Activated T-helper 2 cell treated with anti-CD3 and anti-CD28 coated beads, Interferon-gamma antibody, Interleukin-2, Interleukin-4, amounts not matched to agents 10 μg/mL and 5 μg/mL and 100 μg/mL, durations not matched to agents 14 hours and 24 hours and 36 hours (primary cell): Measurements from ENCODE around the gene PTPRN2. TPM values are rescaled to one million over a fixed set of nuclear protein-coding genes. Genes with fewer than 3 reads are reported as not detected.
A peak's percentile ranks its signal among the peaks of the same experiment; 100 is the strongest.
"Not testable (repeated sequence)": the region's sequence is repeated elsewhere in the genome, so short reads cannot be mapped to it uniquely, and the experiment has no call there.

Source experiments
- DNase-seq: peaks from one replicate; pipeline ENCODE4 v3.0.0; 2021; ENCODE audit warnings: low spot score
- H3K27ac Mint-ChIP-seq: one replicate; pipeline ENCODE4 v1.8.0; 2021; ENCODE audit warnings: mixed read lengths
- H3K27me3 Mint-ChIP-seq: one replicate; pipeline ENCODE4 v1.8.0; 2021; ENCODE audit warnings: low read depth, mixed read lengths
- H3K36me3 Mint-ChIP-seq: one replicate; pipeline ENCODE4 v1.8.0; 2021; ENCODE audit warnings: low read depth, mixed read lengths
- H3K4me1 Mint-ChIP-seq: one replicate; pipeline ENCODE4 v1.8.0; 2021; ENCODE audit warnings: low read depth, mixed read lengths
- H3K4me3 Mint-ChIP-seq: one replicate; pipeline ENCODE4 v1.8.0; 2021; ENCODE audit warnings: low read depth, mild to moderate bottlenecking, moderate library complexity, mixed read lengths
- H3K9me3 Mint-ChIP-seq: one replicate; pipeline ENCODE4 v1.8.0; 2021; ENCODE audit warnings: mixed read lengths
- intact Hi-C: fragments of 100-400 bp; cut with micrococcal nuclease; formaldehyde crosslinking; loops from one replicate; pipeline ENCODE4 v1.15.1; 2023
- total RNA-seq: library from RNA; stranded (reverse); gene quantifications from 2 replicates; pipeline ENCODE4 v1.2.3, GENCODE V29; 2022

PTPRN2 gene
- total RNA-seq, 1 donor from 2014 or later, result 1.3 TPM

DNA sequence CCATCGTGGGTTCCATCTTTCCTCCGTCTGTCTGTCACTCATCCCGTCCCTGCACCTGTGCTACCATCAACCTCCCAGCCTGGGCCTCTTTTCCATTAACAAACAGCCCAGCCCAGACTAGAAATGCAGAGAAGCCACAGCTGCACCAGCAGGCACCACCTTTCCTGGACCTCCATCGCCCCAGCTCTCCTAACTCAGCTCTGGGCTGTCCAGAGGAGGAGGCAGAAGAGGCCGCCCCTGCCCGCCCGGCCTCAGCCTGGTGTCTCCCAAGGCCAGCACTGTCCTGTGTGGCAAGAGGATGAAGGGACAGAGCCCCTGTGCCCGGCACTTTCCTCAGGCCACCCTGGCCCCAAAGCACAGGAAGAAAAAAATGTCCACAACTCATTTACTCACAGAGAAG is 225.6 kb downstream of the PTPRN2 start:
- Mint-ChIP-seq H3K27ac (no peak overlapping the region), H3K4me1 (no peaks in the 10 kb centered on the region), H3K9me3 (peaks cover 9% of the 10 kb centered on the region), H3K27me3 (no peaks in the 10 kb centered on the region), H3K4me3 (no peak overlapping the region), H3K36me3 (no peaks in the 10 kb centered on the region)
- intact Hi-C loops, result no loop called here
- DNase-seq, result no peak

DNA sequence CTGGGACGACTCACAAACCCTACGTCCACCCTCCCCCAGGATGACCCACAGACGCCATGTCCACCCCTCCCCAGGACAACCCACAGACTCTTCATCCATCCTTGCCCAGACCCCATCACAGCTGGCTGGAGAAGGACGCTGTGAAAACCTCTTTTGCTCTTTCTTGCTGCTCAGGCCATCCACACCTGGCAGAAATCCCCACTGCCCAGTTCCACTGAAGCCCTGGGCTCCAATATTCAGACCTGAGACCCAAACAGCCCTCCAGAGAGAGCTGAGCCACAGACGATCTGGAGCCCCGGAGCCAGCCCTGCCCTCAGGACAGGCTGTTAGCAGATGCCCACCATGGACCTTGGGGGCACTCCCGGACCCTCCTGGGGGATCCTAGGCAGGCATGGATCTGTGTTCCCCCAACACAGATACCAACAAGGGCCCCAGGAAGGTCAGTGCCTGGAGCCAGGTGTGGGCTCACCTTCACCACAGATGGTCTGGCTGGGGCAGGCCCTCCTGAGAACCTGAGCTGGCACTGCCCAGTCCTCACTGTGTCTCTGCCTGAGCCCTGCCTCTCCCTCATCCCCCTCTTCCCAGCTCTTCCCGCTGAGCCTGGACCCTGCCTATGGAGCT is 226.2 kb downstream of the PTPRN2 start:
- H3K9me3 Mint-ChIP-seq, result peaks cover 9% of the 10 kb centered on the region
- H3K27ac Mint-ChIP-seq, result no peak overlapping the region
- H3K27me3 Mint-ChIP-seq, result no peaks in the 10 kb centered on the region
- no peak for DNase-seq
- intact Hi-C loops, result no loop called here
- no peaks in the 10 kb centered on the region for H3K4me1 Mint-ChIP-seq
- H3K4me3 Mint-ChIP-seq, result no peak overlapping the region
- H3K36me3 Mint-ChIP-seq, result no peaks in the 10 kb centered on the region

DNA sequence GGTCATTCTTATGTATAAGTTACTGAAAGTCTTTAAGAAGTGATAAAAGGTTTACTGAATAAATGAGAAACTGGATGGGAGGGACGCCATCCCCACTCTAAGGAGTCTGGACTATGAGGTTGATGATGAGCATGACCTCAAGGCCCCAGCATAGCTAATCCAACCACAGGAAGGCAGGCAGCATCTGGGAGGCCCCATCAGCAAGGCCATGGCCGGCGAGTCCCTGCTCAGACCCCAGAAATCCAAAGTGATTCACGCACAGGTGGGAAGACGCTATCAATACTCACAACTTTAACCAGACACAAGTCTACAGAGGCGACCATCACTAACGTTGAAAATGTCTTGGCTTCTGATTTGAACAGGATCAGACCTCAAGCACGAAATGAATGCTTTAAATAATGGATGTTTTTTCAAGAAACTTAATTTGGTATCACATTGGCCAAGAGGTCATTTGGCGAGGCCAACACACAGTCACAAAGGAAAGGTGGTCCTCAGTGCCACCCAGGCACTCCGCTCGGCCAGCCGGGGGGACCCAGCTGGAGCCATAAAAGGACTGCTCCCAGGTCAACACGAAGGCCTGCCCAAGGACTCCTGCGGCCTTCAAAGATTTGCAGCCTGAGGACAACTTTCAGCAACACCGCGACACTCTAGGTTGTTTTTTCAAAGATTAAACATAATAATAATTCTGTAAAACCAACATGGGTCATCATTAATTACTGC is 228.5 kb downstream of the PTPRN2 start:
- no peak overlapping the region for H3K27ac Mint-ChIP-seq
- intact Hi-C loops, result no loop called here
- no peaks in the 10 kb centered on the region for H3K4me1 Mint-ChIP-seq
- H3K4me3 Mint-ChIP-seq, result no peak overlapping the region
- H3K36me3 Mint-ChIP-seq, result no peaks in the 10 kb centered on the region
- DNase-seq, result no peak
- no peaks in the 10 kb centered on the region for H3K27me3 Mint-ChIP-seq
- no peaks in the 10 kb centered on the region for H3K9me3 Mint-ChIP-seq

DNA sequence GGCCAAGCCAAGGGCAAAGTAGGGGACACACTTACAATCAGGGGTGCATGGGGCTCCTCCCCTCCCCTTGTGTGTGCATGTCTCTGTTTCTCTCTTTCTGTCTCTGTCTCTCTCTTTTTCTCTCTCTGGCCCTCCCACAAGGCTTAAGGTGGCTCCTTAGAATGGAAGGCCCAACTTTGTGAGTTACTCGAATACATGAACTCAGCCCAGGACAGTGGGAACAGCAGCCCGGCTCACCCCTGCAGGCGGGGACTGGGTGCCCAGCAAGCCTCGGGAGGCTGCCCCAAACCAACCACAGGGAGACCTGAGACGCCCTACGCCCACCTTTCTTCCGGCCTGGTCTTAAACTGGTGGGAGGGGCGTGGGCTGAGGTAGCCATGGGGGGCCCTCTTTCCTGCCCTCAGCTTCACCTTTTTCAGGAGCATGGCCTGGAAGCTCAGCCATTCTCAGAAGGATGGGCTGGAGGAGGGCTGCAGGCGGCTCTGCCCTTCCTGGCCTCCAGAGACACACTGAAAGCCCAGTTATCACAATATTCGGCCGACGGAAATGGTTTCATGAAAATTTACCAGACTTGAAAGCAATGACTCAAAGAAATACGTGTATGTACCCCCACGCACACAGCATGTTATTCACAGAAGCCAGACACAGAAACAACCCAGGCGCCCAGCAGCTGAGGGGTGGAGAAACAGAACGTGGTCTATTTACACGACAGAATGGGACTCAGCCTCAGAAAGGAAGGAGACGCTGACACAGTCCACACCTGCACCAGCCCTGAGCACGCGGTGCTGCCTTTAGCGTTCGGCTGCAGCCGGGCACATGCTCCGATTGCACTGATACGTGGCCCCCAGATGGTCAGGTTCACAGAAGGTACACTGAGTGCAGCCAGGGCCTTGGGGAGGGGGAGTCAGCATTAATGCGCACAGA is 229.5 kb downstream of the PTPRN2 start:
- Mint-ChIP-seq H3K36me3 (no peaks in the 10 kb centered on the region), H3K9me3 (no peaks in the 10 kb centered on the region), H3K4me3 (no peak overlapping the region), H3K27me3 (no peaks in the 10 kb centered on the region), H3K27ac (no peak overlapping the region), H3K4me1 (no peaks in the 10 kb centered on the region)
- intact Hi-C loops, result no loop called here
- DNase-seq, result no peak

DNA sequence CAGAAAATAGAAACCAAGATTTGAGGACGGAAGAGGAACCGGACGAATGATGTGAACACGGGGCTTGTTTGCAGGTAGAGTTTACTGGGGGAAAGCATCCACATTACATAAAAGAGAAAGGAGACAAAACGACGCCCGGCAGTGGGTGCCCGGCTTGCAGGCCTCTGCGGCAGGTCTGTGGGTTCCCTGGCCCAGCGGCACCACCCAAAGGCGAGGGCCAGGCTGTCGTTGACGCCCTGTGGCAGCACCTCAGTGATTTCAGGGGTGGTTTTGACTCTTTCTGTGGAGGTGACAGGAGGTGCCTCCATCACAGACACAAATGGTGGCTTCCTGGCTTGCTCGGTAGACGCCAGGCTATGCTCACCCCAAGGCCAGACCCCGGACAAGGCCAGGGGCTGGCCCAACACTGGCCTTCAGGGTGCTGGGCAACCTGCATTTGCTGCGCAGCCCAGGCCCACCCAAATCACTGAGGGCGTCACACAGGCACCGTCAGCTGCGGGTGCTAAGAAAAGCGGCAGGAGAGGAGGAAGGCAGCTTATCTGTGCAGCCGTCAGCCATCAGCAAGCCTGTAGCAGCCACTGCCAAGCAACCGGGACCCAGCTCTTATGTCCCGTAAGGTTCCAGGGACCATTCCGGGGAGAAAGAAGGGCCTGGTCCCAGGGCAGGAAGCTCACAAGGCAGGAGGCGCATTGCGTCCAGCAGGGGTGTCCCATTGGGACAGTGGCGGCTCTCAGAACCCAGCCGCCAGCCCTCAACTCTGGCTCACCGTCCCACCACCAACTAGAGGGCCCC is 230.3 kb downstream of the PTPRN2 start:
- no peak for DNase-seq
- H3K9me3 Mint-ChIP-seq, result no peaks in the 10 kb centered on the region
- no peak overlapping the region for H3K27ac Mint-ChIP-seq
- H3K36me3 Mint-ChIP-seq, result no peaks in the 10 kb centered on the region
- H3K27me3 Mint-ChIP-seq, result no peaks in the 10 kb centered on the region
- H3K4me1 Mint-ChIP-seq, result no peaks in the 10 kb centered on the region
- no peak overlapping the region for H3K4me3 Mint-ChIP-seq
- intact Hi-C loops, result no loop called here

DNA sequence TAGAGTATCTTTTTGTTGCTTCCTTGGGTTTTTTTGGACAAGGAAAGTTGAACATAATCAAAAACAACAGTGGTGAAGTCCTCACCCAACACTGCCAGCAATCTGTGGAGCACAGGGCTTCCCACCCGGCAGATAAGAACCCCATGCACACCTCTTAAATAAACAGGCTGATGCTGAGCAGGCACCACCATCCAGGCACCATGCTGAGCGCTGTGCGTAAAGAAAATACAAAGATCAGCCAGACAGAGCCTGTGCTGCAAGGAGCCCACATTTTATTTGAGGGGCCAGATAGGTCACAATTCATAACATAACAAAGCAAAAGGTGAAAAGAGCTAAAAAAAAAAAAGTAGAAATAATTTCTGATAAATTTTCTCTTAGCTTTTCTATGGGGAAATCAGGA is 231.2 kb downstream of the PTPRN2 start:
- no peak overlapping the region for H3K27ac Mint-ChIP-seq
- H3K36me3 Mint-ChIP-seq, result no peaks in the 10 kb centered on the region
- H3K4me3 Mint-ChIP-seq, result no peak overlapping the region
- DNase-seq, result no peak
- no peaks in the 10 kb centered on the region for H3K4me1 Mint-ChIP-seq
- intact Hi-C loops, result no loop called here
- no peaks in the 10 kb centered on the region for H3K27me3 Mint-ChIP-seq
- no peaks in the 10 kb centered on the region for H3K9me3 Mint-ChIP-seq

DNA sequence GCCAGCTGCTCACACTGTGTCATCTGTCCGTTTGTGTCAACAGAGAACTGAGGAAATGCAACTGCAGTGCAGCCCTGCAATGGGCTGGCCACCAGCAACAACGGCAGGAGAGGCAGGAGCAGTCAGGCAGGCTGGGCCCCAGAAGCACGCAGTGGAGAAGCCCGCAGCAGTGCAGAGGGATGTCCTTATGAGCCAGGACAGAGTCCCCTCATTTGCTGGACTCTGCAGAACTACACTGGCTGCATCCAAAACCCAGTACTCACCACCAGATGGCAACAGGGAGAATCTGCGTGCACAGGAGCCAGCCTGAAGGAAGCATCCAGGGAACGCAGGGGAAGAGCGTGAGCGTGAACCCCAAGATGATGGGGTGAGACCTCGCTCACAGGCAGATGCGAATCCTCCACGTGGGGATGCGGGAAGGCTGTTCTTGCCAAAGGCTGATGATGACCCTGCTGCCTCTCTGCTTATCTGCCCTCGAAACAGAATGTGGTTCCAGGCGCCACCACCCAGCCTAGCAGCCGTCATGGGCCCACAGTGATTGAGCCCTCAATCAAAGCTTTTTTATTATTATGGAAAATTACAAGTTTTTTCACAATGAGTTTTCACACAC is 232.1 kb downstream of the PTPRN2 start:
- intact Hi-C loops, result no loop called here
- Mint-ChIP-seq H3K9me3 (no peaks in the 10 kb centered on the region), H3K36me3 (no peaks in the 10 kb centered on the region), H3K27ac (no peak overlapping the region), H3K27me3 (no peaks in the 10 kb centered on the region), H3K4me1 (no peaks in the 10 kb centered on the region), H3K4me3 (no peak overlapping the region)
- DNase-seq, result peak; percentile 3

DNA sequence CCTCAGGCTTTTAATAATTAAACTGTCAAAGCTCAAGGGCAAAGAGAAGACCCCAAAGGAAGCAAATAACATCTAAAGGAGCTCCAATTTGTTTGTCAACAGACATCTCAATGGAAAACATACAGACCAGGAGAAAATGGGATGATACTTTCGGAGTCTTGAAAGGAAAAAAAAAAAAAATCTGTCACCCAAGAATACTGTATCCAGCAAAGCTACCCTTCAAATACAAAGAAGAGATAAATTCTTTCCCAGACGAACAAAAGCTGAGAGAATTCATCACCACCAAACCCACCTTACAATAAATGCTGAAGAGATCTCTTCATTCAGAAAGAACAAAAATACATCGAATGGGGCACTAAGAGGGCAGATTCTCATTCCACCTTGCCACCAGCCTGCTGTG is 232.8 kb downstream of the PTPRN2 start:
- intact Hi-C loops, result no loop called here
- no peak overlapping the region for H3K27ac Mint-ChIP-seq
- no peak overlapping the region for H3K4me3 Mint-ChIP-seq
- H3K4me1 Mint-ChIP-seq, result no peaks in the 10 kb centered on the region
- no peaks in the 10 kb centered on the region for H3K36me3 Mint-ChIP-seq
- no peak for DNase-seq
- no peaks in the 10 kb centered on the region for H3K9me3 Mint-ChIP-seq
- no peaks in the 10 kb centered on the region for H3K27me3 Mint-ChIP-seq

DNA sequence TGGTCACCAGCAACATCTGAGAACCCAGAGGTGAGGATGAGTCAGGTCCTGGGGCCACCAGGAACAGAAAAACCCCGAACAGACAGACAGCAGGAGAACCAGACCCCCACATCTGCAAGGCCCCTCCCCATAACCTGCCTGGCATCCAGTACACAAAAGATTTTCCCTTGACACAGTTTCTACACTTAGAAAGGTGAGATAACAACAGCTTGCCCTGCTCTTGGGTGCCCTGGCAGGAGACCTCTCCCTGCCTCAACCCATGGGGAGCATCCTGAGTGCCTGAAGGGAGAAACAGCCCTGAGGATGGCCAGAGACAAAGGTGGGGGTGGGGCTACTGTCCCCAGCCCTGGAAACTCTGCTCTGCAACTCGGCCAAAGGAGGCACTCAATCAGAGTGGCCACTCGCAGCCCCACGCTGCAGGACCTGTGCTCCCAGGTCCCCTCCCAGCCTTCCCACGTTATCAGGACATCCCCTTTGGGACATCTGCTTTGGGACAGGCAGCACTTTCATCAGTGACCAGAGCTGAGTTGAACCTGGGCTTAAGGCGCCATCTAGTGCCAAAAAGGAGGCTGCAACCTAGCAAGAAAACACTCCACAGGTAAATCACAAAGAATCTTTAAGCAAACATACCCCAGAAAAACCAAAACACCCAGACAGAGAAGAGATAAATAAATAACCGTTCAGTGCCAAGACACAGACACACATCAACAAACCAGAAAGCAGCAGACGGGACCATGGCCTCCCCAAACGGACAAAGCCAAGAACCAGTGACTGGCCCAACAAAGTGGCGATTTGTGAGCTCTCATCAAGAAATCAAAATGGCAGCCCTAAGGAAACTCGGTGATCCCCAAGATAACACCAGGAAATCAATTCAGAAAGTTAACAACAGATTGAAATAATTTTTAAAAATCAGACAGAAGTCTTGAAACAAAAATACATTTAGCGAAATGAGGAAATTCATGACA is 233.7 kb downstream of the PTPRN2 start:
- Mint-ChIP-seq H3K36me3 (no peaks in the 10 kb centered on the region), H3K9me3 (no peaks in the 10 kb centered on the region), H3K27ac (no peak overlapping the region), H3K27me3 (no peaks in the 10 kb centered on the region), H3K4me1 (no peaks in the 10 kb centered on the region), H3K4me3 (no peak overlapping the region)
- intact Hi-C loops, result no loop called here
- DNase-seq, result no peak

DNA sequence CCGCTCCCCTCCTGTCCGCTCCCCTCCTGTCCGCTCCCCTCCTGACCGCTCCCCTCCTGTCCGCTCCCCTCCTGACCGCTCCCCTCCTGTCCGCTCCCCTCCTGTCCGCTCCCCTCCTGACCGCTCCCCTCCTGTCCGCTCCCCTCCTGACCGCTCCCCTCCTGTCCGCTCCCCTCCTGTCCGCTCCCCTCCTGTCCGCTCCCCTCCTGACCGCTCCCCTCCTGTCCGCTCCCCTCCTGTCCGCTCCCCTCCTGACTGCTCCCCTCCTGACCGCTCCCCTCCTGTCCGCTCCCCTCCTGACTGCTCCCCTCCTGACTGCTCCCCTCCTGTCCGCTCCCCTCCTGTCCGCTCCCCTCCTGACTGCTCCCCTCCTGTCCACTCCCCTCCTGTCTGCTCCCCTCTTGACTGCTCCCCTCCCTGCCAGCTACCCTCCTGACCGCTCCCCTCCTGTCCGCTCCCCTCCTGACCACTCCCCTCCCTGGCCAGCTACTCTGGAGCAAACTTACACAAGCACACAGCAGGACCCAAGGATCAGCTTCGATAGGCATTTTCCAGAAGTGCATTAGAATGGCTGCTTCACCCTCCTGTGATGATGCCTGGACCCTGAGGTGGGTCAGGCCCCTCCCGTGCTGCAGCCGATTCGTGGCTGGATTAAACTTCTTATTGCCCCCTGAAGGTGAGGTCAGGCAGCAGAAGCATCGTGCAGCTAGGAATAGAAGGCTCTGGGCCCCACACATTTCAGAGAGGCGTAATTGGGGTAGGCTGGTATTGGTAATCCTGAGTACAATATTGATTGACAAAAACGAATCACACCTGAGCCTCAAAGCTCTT is 235.5 kb downstream of the PTPRN2 start:
- H3K36me3 Mint-ChIP-seq, H3K4me3 Mint-ChIP-seq, H3K27ac Mint-ChIP-seq, H3K4me1 Mint-ChIP-seq, intact Hi-C loops, H3K9me3 Mint-ChIP-seq, DNase-seq, H3K27me3 Mint-ChIP-seq: not testable (repeated sequence)

DNA sequence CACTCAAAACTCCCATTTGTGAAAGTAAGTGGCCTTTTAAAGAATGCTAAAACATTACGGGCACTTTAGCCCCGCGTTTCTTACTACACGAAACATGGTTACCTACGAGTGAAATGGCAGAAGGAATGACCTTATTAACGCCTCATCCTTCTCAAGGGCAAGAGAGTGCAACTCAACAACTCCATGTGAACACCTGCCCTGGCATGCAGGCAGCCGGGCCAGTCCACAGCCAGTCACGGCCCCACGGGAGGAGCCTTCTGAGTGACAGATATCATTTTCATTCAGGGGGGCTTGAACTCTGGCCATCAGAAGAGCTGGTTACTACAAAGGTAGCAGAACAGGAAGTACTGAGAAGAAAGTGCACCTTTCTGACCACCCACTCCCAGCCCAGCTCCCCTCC is 236.1 kb downstream of the PTPRN2 start:
- Mint-ChIP-seq H3K27ac (no peak overlapping the region), H3K36me3 (no peaks in the 10 kb centered on the region), H3K9me3 (no peaks in the 10 kb centered on the region), H3K4me3 (no peak overlapping the region), H3K27me3 (no peaks in the 10 kb centered on the region), H3K4me1 (no peaks in the 10 kb centered on the region)
- no peak for DNase-seq
- intact Hi-C loops, result no loop called here
